ENCODE measurements around the gene TUBG1. TPM values are rescaled to one million over a fixed set of nuclear protein-coding genes. Genes with fewer than 3 reads are reported as not detected.
"Not testable (repeated sequence)": the region's sequence is repeated elsewhere in the genome, so short reads cannot be mapped to it uniquely, and the experiment has no call there.

The TUBG1 gene
- total RNA-seq, 4 donors from 2014 or later = 7.9 to 39.4 (median 23.9) TPM

GRCh38 chr17:42613699-42614295 lies 4.3 kb downstream of the TUBG1 start:
- DNase-seq = no peak
- no peak for TF ChIP-seq POLR2A (IDR thresholded peaks at IDR 0.05)
- TF ChIP-seq, protein P1, sequence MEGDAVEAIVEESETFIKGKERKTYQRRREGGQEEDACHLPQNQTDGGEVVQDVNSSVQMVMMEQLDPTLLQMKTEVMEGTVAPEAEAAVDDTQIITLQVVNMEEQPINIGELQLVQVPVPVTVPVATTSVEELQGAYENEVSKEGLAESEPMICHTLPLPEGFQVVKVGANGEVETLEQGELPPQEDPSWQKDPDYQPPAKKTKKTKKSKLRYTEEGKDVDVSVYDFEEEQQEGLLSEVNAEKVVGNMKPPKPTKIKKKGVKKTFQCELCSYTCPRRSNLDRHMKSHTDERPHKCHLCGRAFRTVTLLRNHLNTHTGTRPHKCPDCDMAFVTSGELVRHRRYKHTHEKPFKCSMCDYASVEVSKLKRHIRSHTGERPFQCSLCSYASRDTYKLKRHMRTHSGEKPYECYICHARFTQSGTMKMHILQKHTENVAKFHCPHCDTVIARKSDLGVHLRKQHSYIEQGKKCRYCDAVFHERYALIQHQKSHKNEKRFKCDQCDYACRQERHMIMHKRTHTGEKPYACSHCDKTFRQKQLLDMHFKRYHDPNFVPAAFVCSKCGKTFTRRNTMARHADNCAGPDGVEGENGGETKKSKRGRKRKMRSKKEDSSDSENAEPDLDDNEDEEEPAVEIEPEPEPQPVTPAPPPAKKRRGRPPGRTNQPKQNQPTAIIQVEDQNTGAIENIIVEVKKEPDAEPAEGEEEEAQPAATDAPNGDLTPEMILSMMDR (IDR thresholded peaks at IDR 0.05) = no peak
- no peak overlapping the region for H3K27ac ChIP-seq
- H3K9me3 ChIP-seq = no peaks in the 10 kb centered on the region
- intact Hi-C loops (cut with DNase I; ENCODE audit: low total_unique reads) = no loop called here
- H3K36me3 ChIP-seq = no peaks in the 10 kb centered on the region
- H3K27me3 ChIP-seq = no peaks in the 10 kb centered on the region
- H3K4me1 ChIP-seq = no peaks in the 10 kb centered on the region
- no peak overlapping the region for H3K4me3 ChIP-seq

DNA sequence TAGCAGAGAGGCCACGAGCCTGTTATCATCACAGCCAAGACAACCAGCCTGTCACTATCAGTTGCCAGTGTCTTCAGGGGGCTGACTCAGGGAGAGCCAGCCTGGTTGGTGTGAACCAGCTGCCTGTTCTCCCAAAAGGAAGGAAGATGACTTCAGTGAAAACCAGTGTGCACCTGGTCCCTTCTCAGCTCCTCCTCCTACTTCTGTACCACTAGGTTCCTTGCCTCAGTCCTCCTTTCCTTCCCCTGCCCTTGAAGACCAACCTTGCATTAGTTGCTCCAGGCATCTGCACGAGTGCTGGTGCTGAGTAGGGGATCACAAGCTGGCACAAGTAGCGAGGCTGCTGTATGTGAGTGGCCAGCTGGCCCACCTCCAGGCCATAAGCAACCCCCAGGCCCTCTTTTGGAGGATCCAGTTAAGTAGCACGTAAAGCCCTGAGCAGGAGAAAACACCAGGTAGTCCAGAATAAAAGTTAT lies 8.5 kb downstream of the TUBG1 start:
- Histone ChIP-seq H3K4me1 (no peaks in the 10 kb centered on the region), H3K27ac (no peak overlapping the region), H3K9me3 (no peaks in the 10 kb centered on the region), H3K36me3 (no peaks in the 10 kb centered on the region), H3K27me3 (no peaks in the 10 kb centered on the region), H3K4me3 (no peak overlapping the region)
- intact Hi-C loops (cut with DNase I; ENCODE audit: low total_unique reads) = no loop called here
- no peak for DNase-seq
- no peak for TF ChIP-seq POLR2A (IDR thresholded peaks at IDR 0.05)
- TF ChIP-seq, protein P1 (IDR thresholded peaks at IDR 0.05) = no peak

DNA sequence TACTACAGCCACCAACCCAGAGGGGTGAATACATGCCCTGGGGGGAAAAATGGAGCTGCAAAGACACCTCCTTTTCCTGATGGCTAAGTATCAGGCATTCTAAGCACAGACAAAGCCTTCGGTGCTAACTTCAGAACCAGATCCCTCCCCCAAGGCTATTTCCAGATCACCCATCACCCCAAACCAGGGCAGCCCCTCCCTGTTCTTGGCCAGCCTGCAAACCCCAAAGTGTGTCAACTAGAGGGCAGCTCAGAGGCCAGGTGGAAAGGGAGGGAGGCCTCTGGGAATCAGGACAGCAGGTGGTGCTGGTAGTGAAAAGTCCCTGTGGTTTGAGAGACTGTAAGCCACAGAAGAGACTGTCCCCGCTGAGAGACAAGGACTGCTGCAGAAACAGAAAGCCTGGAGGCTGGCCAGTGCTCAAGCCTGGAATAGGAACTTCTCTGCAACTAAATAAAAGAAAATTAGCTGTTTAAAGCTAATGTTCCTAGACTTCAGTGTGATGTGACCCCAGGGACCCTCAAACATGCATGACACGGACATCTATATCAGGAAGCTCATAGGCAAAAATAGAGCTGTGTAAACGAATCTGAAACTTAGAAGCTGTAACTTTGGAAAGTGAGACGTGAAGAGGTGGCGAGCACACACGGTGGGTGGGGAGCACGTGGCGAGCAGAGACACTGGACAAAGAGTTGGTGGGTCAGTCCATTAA lies 9.1 kb downstream of the TUBG1 start:
- DNase-seq = peak in 1 of 2 donors; percentile 18
- TF ChIP-seq, protein P1 (IDR thresholded peaks at IDR 0.05) = peak in 1 of 4 experiments; percentile 25
- TF ChIP-seq POLR2A (IDR thresholded peaks at IDR 0.05) = no peak
- Histone ChIP-seq H3K4me1 (no peaks in the 10 kb centered on the region), H3K9me3 (no peaks in the 10 kb centered on the region), H3K36me3 (no peaks in the 10 kb centered on the region), H3K4me3 (no peak overlapping the region), H3K27ac (no peak overlapping the region), H3K27me3 (no peaks in the 10 kb centered on the region)
- intact Hi-C loops (cut with DNase I; ENCODE audit: low total_unique reads) = no loop called here

DNA sequence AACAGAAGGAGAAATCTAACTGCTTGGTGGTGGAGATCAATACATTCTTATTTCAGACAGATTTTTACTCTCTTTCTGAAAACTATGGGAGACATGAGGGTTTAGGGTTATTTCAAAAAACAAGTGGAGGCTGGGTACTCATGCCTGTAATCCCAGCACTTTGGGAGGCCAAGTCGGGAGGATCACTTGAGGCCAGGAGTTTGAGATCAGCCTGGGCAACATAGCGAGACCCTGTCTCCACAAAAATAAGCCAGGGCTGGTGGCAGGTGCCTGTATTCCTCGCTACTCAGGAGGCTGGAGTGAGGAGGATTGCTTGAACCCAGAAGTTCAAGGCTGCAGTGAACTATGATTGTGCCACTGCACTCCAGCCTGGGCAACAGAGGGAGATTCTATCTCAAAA lies 12.5 kb downstream of the TUBG1 start:
- intact Hi-C loops (cut with DNase I; ENCODE audit: low total_unique reads); H3K4me3 ChIP-seq; H3K4me1 ChIP-seq; H3K9me3 ChIP-seq; H3K27me3 ChIP-seq; H3K27ac ChIP-seq; DNase-seq; H3K36me3 ChIP-seq: not testable (repeated sequence)

- TF ChIP-seq, protein P1 (IDR thresholded peaks at IDR 0.05) = no peak
- no peak for TF ChIP-seq POLR2A (IDR thresholded peaks at IDR 0.05)
- Histone ChIP-seq H3K27me3 (no peaks in the 10 kb centered on the region), H3K9me3 (no peaks in the 10 kb centered on the region), H3K4me1 (no peaks in the 10 kb centered on the region), H3K27ac (no peak overlapping the region), H3K36me3 (no peaks in the 10 kb centered on the region), H3K4me3 (no peak overlapping the region)
- intact Hi-C loops (cut with DNase I; ENCODE audit: low total_unique reads) = no loop called here
- no peak for DNase-seq
Measured at GRCh38 chr17:42623271-42623670, 13.8 kb downstream of the TUBG1 start.
